Activated T-helper 1 cell treated with anti-CD3 and anti-CD28 coated beads, Interleukin-2, amount 50 U/mL, for 16 hours (primary cell): ENCODE results near the gene TAS2R60.
"Not testable (repeated sequence)": the region's sequence is repeated elsewhere in the genome, so short reads cannot be mapped to it uniquely, and the experiment has no call there.

Experiments
- DNase-seq, 2 donors: peaks; one replicate each; pipeline ENCODE4 v3.0.0-alpha.2; 2020; ENCODE audit warnings: low read depth in 1 of 2, low spot score in 1 of 2

The TAS2R60 gene, protein sequence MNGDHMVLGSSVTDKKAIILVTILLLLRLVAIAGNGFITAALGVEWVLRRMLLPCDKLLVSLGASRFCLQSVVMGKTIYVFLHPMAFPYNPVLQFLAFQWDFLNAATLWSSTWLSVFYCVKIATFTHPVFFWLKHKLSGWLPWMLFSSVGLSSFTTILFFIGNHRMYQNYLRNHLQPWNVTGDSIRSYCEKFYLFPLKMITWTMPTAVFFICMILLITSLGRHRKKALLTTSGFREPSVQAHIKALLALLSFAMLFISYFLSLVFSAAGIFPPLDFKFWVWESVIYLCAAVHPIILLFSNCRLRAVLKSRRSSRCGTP

DNA sequence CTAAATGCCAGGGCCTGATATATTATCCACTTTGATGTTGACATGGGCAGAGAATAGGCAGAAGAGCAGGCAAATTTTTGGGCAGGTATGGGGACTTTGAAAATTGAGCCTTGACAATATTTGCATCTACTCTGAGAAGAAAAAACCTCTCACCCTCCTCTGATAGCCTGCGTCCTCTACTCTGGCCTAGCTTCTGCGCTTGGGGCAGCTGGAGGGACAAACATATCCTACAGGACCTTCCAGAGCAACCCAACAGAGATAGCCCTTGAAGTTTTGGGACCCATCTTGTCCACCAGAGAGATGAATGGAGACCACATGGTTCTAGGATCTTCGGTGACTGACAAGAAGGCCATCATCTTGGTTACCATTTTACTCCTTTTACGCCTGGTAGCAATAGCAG lies at the start of gene TAS2R60:
TSS of gene TAS2R60 (plus strand) at position 301 of the 400 bp plus-strand sequence. CDS start at position 301, 0 bp downstream.
- no peak for DNase-seq

DNA sequence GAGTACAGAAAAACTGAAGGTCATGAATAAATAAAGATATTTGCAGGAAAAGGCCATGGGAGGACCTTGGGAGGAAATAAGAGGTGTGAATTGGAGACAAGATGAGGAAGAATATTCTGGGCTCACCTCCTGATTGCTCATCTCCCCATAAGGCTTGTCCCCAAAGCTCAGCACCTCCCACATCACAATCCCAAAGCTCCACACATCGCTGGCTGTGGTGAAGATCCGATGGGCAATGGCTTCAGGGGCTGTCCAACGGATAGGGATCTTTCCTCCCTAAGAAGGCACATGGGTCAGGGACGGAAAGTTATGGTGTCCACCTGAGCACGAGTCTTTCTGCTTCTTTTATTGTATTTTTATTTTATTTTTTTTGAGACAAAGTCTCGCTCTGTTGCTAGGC lies 49.2 kb upstream of the TAS2R60 start:
- DNase-seq, result no peak

DNA sequence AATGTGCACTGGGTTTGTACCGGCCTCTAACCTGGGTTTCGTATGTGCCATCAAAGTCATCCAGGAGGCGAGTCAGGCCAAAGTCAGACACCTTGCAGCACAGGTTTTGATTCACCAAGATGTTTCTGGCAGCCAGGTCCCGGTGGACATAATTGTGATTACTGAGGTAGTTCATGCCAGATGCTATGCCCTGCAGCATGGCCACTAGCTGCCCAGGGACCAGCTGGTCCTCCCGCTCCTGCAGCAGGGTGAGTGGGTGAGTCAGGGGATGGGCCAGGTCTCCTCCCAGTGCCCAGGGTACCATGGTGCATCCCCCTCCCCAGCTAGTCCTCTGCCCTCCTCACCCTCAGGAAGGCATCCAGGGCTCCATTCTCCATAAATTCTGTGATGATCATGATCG lies 48.5 kb upstream of the TAS2R60 start:
- no peak for DNase-seq

DNA sequence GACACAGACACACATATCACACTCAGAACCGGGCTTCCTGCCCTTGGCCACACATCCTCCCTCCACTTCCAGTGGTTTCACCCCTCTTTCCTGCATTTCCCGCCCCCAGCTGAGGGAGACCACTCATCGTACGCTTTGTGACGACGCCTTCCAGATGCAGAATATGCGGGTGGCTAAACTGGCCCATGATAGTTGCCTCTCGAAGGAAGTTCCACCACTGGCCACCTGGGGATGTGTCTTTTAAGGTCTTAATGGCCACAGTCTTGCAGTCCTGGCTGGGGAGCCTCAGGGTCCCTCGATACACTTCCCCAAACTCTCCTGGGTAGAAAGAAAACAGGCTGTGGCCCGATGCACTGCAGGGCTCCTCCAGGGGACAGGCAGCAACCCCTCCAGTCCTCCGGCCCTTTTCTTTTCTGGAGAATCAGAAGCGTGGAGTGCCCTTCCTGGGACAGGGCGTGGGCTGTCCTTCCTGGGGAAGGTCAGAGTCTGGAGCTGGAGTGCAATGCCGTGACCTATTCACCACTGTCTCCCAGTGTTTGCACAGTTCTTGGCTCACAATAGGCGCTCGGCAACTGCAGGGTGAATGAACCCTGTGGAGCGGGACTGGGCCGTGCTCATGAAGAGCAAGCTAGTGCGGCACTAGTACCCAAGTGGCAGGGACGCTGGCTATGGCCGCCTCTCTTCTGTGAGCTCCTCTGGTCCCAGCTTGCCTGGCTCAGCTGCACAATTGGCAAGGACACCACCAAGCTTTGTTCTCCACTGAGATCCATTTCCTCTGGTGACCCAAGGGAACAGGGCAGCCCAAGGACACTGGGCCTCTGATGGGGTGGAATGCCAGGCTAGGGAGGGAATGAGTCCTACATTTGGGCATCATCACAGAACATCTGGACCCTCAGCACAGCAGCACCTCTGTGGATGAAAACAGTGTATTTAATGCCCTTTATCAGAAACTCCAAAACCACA lies 47.8 kb upstream of the TAS2R60 start:
- DNase-seq, result no peak

DNA sequence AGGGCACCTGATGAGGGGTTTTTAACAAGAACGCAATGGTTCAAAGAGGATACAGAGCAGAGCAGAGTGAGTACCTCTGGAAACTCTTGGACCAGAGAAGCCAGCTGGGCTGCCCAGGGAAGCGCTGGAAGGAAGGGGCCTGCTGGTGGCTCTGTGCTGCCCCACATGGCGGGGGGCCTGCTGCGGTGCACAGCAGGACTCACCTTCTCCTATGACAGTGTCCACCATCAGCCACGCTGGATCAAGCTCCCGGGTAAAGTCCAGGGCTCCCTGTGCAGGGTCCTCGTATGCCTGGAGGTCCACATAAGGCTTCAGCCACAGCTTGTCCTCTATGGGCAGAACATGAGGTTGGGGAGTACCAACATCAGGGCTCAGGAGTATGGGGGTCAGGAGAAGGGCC lies 47.1 kb upstream of the TAS2R60 start:
- DNase-seq, result no peak

DNA sequence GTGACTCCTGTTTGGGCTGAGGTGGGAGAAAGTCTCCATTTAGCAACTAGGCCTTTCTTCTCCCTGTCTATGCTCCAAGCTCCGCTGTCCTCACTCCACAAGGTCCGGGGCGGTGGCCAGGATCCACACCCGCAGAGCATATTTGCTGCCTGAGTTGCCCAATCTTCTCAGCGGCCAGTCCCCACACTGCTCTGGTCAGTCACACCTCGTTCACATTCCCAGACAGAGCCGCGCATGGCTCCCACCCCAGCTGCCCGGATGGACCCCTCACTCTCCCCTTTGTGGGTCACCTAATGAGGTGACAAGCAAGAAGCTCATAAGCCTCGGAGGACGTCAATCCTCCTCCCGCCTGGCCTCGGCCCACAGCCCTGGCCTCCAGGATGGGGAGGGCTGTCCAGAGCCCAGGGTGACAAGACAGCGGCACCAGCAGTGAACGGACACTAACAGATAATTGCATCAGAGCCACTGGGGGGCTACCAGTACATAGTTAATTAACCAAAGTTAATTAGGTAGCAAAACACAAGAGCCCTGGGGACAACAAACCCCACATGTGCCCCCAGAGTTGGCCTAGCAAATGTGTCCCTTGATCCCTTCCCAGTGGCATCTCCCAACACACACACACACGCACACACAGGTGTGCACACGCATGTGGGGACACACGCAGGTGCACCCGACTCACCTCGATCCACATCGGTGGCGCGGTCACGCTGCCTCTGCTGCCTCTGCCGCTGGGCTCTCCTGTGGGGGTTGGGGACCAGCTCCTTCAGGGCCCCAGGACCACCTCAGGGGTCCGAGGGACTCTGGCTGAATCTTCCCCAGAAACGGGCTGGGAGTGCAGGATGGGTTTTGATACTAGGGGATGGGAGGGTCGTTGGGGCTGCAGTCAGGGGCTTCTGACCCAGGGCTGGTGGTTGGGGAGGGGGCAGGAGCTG lies 46.4 kb upstream of the TAS2R60 start:
- DNase-seq, result no peak

DNA sequence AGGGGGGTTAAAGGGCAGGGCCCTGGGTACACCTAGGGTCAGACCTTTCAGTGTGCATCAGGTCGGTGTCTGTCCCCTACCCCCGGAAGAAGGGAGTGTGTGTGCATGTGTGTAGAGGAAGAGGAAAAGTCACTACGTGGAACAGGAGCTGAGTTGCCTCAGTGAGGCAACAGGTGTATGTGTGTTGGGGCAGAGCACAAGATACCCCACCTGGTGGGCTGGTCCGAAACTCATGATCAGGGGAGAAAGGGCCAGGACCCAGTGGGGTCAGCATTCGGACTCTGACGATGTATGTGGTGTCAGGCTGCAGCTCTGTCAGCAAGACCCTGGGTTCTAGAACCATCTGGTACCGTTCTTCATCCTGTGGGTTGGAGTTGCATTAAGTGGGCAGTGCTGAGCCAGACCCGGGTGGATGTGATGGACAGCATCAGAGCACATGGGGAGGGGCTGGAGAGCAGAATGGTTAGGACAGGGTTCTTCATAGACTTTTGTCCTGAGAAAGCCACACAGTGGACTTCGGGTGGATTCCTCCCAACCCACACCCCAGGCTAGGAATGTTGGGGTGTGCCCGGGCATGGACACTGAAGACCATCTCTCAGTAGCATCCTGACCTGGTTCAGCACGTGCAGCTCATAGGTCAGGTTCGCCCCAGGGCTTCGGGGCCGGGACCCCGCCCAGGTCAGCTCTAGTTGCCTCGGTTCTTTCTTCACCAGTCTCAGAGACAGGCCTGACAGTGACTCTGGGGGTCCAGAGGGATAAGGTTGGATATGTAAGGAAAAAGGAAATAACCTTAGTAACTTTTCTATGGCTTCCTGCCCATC lies 45.3 kb upstream of the TAS2R60 start:
- DNase-seq, result no peak

DNA sequence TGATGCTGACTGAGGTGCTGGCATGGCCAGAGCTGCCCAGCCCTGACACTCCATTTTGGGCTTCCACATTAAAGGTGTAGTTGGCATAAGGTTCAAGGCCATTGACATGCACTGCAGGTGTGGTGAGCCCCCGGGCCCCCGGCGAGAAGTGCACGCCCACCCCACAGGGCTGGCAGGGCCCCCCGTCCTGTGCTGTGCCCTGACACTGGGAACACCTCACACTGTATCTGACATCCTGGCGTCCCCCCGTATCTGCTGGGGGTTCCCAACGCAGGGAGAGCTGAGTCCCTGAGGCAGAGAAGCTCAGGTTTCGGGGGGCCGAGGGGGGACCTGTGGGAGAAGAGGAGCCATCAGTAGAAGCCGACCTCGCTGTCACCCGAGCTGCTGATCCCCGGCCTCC lies 44.6 kb upstream of the TAS2R60 start:
- no peak for DNase-seq

DNA sequence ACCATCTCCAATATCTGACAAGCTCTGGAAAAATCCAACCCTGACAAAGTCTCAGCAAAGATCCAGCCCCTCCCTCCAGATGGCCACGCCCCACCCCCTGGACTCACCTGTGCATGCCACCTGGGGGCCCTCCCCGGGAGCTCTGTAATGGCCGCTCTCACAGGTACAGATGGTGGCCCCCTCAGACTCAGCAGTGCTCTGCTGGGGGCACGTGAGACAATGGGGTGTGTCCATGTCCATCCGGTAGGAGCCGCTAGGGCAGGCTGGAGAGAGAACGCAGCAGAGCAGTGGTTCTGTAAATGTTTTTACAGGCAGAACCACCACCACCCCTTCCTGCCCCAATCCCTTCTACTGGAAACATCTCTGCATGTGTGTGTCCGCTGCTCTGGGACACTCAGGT lies 44.1 kb upstream of the TAS2R60 start:
- DNase-seq, result no peak

DNA sequence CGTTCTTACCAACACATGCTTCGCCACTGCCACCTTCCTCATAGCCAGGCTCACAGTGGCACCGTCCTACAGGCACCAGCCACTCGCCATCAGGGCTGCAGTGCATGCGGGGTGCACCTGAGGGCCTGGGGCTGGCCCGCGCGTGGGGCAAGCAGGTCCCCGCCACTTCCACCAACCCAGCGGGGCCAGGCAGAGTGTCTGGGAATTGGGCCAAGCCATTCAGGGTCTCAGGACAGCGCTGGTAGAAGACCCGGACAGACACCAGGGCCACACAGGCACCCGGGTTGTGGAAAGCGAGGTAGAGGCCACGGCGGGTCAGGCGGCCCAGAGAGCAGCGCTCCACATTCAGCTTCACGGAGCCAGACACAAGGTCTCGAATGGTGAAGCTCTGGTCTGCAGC lies 43.6 kb upstream of the TAS2R60 start:
- DNase-seq, result no peak

DNA sequence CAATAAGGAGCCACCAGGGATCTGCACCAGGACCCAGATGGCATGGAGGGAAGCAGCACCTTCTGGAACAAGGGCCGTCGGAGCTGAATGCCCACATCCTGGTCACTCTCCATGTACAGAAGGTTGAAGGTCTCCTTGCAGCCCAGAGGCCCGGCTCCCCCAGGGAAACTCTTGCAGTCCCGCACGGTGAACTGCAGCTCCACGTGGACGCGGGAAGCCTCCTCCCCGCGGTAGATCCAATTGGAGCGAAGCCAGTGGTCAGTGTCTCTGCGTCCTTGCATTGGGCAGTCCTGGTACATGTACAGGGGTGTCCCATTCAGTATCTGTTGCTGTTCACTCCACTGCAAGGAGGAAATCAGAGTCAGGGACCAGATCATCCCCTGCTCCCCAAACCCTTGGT lies 42.0 kb upstream of the TAS2R60 start:
- no peak for DNase-seq

DNA sequence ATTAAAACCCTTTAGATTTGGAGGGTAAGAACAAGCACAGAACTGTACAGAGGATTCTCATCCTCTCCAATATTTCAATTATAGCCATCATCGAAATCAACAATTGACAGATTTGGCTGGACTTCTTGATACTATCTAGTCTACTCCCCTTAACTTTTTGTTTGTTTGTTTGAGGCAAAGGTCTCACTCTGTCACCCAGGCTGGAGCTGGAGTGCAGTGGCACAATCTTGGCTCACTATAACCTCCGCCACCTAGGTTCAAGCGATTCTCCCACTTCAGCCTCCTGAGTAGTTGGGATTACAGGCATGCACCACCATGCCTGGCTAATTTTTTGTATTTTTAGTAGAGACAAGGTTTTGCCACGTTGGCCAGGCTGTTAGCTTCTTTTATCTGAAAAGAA lies 41.0 kb upstream of the TAS2R60 start:
- not testable (repeated sequence) for DNase-seq

DNA sequence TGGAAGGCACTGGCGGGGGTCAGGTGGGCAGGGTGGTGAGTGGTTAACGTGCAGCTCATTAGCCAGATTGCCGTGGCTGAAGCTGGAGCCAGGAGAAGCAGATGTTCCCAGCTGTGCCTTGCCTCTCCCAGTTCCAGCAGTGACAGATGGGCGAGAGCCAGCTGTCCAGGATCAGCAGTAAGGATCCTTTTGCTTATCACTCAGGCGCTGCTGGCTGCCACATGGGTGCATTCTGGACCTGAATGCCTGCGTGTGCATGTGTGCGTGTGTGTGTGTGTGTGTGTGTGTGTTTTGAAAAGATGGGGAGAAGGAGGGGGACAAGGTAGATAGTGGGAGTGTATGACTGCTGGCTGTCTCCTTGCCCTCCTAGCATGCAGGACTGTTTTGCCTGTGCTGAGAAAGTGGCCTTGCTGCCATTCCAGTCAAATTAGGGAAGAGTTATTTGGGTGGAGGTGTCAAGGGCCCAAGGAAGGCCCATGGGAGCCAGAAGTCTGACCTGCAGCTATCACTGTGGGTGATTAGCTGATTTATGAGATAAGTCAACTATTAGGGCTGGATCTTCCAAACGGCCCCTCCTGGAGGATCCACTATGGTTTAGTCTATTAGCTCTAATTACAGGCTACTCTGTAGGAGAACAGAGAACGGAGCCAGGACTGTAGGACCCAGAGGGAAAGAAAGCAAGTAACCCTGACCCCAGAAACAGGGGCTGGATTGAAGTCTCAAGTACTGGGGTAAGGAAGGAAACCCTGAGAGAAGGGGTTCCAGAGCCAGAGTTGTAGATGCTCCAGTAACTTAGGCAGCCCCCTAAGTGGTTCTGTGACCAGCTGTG lies 37.9 kb upstream of the TAS2R60 start:
- DNase-seq, result no peak

DNA sequence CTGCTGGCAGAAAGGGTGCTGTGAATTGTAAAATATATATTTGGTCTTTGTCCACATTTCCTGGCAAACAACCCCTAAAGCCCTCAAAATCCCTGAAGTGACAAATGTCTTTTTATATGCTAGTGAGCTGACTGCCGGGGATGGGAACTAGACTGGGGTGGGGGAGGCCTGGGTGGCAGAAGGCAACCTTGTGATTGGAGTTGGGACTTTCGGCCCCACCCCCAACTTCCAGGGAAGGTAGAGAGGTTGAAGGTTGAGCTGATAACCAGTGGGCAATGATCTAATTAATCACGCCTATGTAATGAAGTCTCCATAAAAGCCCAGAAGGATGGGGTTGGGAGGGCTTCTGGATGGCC lies 37.3 kb upstream of the TAS2R60 start:
- DNase-seq, result no peak

DNA sequence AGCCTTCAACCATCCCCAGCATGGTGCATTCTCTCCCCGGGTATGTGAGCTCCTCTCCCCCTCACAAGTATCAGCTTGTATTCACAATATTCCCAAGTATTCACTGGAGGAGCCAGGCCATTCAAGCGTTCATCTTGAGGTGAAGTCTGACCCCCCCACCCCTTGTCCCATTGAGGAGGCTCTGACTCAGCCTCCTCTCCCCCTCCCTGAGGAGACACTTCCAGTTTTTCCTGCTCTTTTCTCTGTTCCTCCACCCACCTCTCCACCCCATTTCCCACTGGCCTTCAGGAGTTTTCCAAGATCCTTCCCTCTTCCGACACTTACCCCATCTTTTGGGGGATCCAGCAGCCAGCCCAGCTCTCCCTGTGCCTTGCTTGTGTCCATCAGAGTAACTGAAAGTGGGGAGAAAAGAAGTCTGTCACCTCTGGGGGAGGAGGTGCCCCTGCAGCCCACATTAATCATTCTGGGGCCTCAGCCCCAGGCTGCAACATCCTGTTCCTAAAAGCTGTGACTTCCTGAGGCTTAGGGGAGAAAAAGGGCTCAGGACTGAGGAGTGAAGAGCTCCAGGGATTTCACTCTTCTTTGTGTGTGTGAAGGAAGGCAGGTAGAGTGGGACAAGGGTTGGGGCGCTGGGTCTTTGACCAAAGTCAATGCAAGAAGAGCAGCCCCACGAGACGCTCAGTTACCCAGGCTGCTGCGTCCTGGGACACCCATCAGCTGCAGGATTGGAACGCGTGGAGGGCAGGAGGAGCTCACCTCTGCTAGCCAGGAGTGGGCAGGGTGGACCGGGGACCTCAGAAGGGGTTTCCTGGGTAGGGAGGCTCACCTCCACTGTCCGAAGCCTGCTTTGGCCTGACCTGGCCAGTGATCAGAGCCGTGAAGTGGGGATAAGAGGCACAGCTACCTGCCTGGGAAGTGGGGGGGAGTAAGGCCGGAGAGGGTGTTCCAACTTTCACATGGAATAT lies 35.7 kb upstream of the TAS2R60 start:
- DNase-seq, result no peak

DNA sequence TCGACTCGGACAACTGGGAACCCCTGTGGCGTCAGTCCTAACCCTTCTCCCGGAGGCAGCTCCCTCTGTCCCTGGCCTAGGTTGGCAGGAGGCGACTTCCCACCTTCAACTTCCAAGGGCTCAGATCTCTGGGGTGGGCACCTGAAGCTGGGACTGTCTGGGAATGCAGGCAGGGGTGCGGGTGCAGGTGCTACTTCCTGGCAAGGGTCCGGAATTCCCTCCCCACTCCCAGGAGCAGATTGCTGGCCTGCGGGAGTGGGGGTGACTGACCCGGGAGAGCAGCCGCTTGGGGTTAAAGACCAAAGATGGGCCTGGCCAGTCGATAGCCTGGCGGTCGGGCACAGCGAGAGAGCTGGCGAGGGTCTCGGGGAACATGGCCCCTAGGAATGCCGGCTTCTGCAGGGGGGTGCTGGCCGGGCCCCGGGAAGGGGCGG lies 35.0 kb upstream of the TAS2R60 start:
- DNase-seq, result no peak

DNA sequence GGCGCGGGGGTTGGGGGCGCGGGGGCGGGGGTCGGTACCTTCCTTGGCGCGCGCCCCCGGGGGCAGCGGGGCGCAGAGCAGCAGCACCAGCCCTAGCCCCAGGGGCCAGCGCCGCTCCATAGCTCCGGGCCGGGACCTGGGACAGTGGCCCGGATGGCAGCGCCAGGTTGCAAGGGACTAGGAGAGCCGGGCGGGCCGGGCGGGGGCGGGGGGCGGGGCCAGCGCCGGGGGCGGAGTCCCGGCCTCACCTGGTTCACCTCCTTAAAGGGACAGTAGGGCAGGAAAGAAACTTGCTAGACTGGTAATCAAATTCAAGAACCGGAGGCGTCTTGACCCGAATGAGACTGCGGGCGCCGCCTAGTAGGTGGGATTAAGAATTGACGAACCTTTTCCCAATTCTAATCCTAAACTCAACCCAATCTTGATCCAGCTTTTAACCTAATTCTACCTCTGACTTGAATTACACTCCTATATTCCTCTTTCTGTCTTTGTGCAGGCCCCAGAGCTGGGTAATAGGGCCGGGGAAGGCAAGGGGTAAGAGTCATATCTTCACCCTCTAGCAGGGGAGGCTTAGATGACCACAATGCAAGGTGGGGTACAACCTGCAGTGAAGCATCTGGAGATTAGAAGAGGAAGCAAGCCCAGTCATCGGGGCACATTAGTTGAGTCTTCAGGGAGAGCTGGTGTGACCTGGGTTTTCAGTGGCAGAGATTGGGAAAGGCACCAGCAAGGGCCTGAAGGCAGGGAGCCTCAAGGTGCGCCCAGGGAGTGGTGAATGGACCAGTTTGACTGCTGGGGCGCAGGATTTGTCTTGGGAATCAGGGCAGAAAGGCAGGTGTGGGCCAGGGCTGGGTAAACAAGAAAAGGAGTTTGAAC lies 34.3 kb upstream of the TAS2R60 start, which contains the start of gene EPHA1:
TSS of gene EPHA1 (minus strand) at position 171 of the 876 bp plus-strand sequence. CDS start at position 120, 51 bp downstream.
- DNase-seq, result peak in 1 of 2 donors; percentile 33
